DND-41 (cell line): ENCODE measurements around the gene ERP29.

ENCODE experiments used
- ATAC-seq: fragments of 200-7000 bp; cut with Tn5 transposase; 3 replicates; pipeline ENCODE4 v1.9.1; 2021; ENCODE audit warnings: low read depth; ENCODE audit not compliant: insufficient read depth
- DNase-seq: peaks from one replicate; pipeline ENCODE4 v3.0.0-alpha.2; 2020
- H2AFZ ChIP-seq: 2 replicates; pipeline ENCODE4 v1.6.0; 2012; ENCODE audit warnings: low read depth, low read length
- H3K27ac ChIP-seq: 2 replicates; pipeline ENCODE4 v1.5.1; 2012; ENCODE audit warnings: low read length, inconsistent platforms
- H3K27me3 ChIP-seq: fragments of 200-600 bp; sonication (generic); 2 replicates; pipeline ENCODE4 v1.6.0; 2012; ENCODE audit warnings: low read length, mild to moderate bottlenecking, inconsistent platforms; ENCODE audit not compliant: insufficient read depth, poor library complexity
- H3K36me3 ChIP-seq: 2 replicates; pipeline ENCODE4 v1.5.1; 2012; ENCODE audit warnings: low read length, inconsistent platforms; ENCODE audit not compliant: insufficient read depth
- H3K4me1 ChIP-seq: 2 replicates; pipeline ENCODE4 v1.5.1; 2012; ENCODE audit warnings: mild to moderate bottlenecking, low read length; ENCODE audit not compliant: insufficient read depth
- H3K4me2 ChIP-seq: 2 replicates; pipeline ENCODE4 v1.6.0; 2012; ENCODE audit warnings: mild to moderate bottlenecking, moderate library complexity, low read length, inconsistent platforms; ENCODE audit not compliant: insufficient read depth
- H3K4me3 ChIP-seq, 2 experiments: fragments of 200-600 bp in 1 of 2; shearing (Covaris generic) in 1 of 2; 2 replicates each; pipeline ENCODE4 v1.5.1; 2012 to 2016; ENCODE audit warnings: inconsistent platforms in 2 of 2, low read length in 2 of 2, mild to moderate bottlenecking in 2 of 2, low read depth in 1 of 2, moderate library complexity in 1 of 2
- H3K79me2 ChIP-seq: 2 replicates; pipeline ENCODE4 v1.6.0; 2012; ENCODE audit warnings: low read length, inconsistent platforms; ENCODE audit not compliant: insufficient read depth
- H3K9ac ChIP-seq: 2 replicates; pipeline ENCODE4 v1.6.0; 2012; ENCODE audit warnings: low read depth, mild to moderate bottlenecking, inconsistent platforms, low read length, moderate library complexity
- H3K9me3 ChIP-seq: 2 replicates; pipeline ENCODE4 v1.5.1; 2012; ENCODE audit warnings: low read length, moderate library complexity, mild to moderate bottlenecking, inconsistent platforms; ENCODE audit not compliant: insufficient read depth, severe bottlenecking
- H4K20me1 ChIP-seq: 2 replicates; pipeline ENCODE4 v1.6.0; 2012; ENCODE audit warnings: low read length; ENCODE audit not compliant: insufficient read depth
- EZH2 ChIP-seq: IDR thresholded peaks from 3 replicates; pipeline ENCODE4 v1.6.1; 2012; ENCODE audit warnings: borderline replicate concordance, low read depth, mild to moderate bottlenecking, moderate library complexity, low read length, inconsistent platforms; ENCODE audit not compliant: severe bottlenecking
- TF ChIP-seq, protein P1 (sequence below): IDR thresholded peaks from 2 replicates; pipeline ENCODE4 v1.5.1; 2012; ENCODE audit warnings: borderline replicate concordance, low read length, moderate library complexity, mild to moderate bottlenecking; ENCODE audit not compliant: poor library complexity, severe bottlenecking; ENCODE audit errors: extremely low read depth

Gene ERP29

DNA sequence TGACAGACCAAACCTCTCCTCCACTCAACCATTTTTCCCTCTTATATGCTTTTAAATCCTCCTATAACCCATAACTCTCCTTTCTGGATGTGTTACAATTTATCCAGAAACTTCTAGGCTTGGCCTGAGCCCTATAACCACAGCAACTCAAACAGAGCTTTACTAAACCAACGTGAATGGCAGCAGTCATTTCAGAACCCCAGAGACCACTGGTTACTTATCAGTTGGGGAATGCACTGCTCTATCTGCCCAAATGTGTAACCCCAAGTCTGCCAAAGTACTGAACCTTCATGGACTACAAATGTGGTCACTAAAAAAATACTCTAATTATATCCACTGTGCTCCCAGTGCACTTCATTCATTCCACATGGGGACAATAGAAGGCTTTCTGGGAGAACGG is 53.3 kb downstream of the ERP29 start:
- no peak overlapping the region for H3K4me3 ChIP-seq
- no peak overlapping the region for H3K27ac ChIP-seq
- DNase-seq: no peak
- no peaks in the 10 kb centered on the region for H3K4me1 ChIP-seq
- no peak for TF ChIP-seq EZH2
- TF ChIP-seq, protein P1, sequence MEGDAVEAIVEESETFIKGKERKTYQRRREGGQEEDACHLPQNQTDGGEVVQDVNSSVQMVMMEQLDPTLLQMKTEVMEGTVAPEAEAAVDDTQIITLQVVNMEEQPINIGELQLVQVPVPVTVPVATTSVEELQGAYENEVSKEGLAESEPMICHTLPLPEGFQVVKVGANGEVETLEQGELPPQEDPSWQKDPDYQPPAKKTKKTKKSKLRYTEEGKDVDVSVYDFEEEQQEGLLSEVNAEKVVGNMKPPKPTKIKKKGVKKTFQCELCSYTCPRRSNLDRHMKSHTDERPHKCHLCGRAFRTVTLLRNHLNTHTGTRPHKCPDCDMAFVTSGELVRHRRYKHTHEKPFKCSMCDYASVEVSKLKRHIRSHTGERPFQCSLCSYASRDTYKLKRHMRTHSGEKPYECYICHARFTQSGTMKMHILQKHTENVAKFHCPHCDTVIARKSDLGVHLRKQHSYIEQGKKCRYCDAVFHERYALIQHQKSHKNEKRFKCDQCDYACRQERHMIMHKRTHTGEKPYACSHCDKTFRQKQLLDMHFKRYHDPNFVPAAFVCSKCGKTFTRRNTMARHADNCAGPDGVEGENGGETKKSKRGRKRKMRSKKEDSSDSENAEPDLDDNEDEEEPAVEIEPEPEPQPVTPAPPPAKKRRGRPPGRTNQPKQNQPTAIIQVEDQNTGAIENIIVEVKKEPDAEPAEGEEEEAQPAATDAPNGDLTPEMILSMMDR: no peak
- no peaks in the 10 kb centered on the region for H3K79me2 ChIP-seq
- no peaks in the 10 kb centered on the region for H4K20me1 ChIP-seq
- H3K4me2 ChIP-seq: no peak overlapping the region
- no peak overlapping the region for H2AFZ ChIP-seq
- no peaks in the 10 kb centered on the region for H3K9me3 ChIP-seq
- H3K27me3 ChIP-seq: no peaks in the 10 kb centered on the region
- H3K9ac ChIP-seq: no peak overlapping the region
- peaks cover 88% of the 10 kb centered on the region for H3K36me3 ChIP-seq
- ATAC-seq: no peak
